GM18909 (cell line): ENCODE measurements around the gene HNRNPUL2.
A peak's percentile ranks its signal among the peaks of the same experiment; 100 is the strongest.
"Not testable (repeated sequence)": the region's sequence is repeated elsewhere in the genome, so short reads cannot be mapped to it uniquely, and the experiment has no call there.

ENCODE experiments used
- ATAC-seq: cut with Tn5 transposase; IDR thresholded peaks from one replicate; pipeline ENCODE4 v1.9.1; 2021; ENCODE audit warnings: mild to moderate bottlenecking; ENCODE audit not compliant: unreplicated experiment, poor library complexity

The HNRNPUL2 gene

DNA sequence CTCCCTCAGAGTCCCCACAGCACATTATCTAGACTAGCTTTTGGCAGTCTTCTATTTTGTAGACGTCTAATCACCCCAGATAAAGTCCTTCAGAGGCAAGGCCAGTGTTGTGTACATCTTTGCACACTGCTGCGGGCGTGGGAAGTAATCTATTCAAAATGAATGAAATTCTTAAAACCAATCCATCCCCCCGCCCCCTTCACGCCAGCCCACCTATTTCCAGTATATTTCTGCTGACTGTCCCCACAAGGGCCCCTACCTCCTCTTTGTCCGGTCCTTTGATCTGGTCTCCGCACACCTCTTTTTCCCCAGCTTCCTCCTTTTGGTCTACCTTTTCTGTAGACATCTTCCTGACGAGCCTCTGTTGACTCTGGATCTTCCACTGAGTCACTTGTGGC lies 20.4 kb downstream of the HNRNPUL2 start:
- no peak for ATAC-seq

DNA sequence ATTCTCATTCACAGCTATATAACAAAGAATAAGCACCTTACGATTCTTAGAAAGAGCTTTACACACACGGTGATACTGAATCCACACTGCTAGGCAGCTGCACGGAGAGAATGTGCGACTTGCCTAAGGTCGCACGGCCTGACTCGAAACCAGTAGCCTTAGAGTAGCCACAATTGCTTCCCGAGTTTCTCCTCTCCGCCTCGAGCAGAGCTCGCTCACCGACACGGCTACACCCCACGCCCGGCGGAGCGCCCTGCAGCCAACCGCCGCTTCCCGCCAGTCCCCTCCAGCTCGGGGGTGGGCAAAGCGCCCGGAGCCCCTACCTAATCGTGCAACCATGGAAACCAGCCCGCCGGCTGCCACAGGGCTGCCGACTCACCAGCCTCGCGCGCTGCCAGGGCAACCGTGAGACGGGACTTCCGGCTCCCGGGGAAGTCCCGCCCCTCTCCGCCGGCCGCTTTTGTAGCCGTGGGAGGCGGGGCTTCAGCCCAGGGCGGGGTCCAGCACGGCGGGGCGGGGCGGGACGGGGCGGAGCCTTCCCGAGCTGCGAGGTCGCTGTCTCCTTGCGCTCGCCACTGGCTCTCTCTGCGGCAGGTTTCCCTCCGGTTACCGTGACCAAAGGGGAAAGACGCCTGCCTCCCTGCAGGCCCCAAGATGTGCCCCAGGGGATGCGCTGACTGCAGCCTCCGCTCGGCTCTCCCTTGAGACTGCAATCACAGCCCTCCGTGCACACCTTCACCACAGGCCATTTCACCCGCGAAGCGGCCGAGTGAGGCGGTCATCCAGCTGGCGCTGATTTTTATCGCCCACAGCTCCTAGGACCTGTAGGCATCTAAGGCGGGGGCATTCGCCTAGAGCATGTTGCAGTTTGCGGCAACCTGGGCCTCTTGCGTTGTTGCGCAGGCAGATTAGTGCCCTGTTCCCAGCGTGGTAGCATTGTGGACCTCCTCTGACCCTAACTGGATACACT lies 21.1 kb downstream of the HNRNPUL2 start:
- ATAC-seq, result peak; percentile 68

GRCh38 chr11:62705413-62705812 lies 21.8 kb downstream of the HNRNPUL2 start:
- ATAC-seq, result no peak

DNA sequence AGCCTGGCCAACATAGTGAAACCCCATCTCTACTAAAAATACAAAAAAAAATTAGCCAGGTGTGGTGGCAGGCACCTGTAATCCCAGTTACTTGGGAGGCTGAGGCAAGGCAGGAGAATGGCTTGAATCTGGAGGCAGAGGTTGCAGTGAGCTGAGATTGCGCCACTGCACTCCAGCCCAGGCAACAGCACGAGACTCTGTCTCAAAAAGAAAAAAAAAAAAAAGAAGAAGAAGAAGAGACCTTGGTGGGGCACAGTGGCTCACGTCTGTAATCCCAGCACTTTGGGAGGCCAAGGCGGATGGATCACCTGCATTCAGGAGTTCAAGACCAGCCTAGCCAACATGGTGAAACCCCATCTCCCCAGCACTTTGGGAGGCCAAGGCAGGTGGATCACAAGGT lies 23.3 kb downstream of the HNRNPUL2 start:
- not testable (repeated sequence) for ATAC-seq

DNA sequence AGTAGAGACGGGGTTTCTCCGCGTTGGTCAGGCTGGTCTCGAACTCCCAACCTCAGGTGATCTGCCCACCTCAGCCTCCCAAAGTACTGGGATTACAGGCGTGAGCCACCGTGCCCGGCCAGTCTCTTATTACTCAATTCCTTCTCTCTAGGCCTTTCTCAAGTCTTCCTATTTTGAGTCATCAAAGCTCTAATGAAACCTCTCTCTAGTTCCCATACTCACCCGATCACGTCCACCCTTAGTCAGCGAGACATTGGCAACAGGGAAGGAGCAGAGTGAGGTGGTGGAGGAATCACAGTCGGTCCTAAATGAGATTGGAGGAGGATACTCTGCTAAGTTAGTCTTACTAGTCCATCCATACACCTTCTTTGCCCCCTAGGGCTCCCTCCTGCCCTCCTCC lies 25.0 kb downstream of the HNRNPUL2 start:
- ATAC-seq, result no peak

DNA sequence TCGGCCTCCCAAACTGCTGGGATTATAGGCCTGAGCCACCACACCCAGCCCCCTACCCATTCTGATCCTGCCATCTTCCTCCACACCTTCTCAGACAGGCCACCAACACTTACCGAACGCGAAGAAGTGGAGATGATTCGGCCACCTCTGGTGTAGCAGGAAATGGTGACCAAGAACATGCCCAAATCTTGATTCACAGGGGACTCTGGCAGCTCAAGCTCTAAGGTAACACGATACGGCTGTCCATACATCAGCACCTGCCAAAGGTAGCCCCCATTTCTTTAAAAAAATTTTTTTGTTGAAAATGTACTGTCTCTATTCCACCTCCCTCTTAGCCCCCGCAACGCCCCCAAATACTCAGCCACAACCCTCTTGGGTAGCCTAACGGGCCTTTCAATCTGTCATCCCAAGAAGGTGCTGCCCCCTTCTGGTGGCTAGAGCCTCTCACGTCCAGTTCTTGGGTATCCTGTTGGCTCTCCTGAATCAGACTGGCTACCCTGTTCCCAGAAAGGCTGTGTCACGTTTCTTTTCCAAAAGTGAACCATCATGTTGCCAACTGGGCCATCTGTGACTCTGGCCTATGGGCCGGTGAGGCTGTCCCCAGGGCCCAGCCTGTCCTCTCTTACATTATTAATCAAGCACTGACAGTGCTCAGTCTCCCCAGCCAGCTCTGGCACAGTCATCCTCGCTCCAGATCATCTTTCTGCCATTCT lies 32.6 kb downstream of the HNRNPUL2 start:
- ATAC-seq, result no peak

DNA sequence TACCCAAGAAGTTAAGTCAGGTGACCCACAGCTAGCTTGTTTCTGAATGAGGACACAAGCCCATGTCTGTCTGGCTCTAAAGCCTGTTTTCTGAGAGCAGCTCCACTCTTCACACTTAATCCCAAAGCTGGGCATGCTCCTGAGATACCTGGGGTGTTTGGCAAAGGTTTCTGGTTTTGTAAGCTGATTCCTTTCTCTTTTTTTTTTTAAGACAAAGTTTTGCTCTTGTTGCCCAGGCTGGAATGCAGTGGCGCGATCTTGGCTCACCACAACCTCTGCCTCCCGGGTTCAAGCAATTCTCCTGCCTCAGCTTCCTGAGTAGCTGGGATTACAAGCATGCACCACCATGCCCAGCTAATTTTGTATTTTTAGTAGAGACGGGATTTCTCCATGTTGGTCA lies 33.6 kb downstream of the HNRNPUL2 start:
- ATAC-seq, result not testable (repeated sequence)

- no peak for ATAC-seq
Observed at GRCh38 chr11:62689421-62690183, 37.7 kb downstream of the HNRNPUL2 start, which contains the start of gene LRRN4CL. TSS of gene LRRN4CL (minus strand) at chr11:62689530. CDS start at chr11:62688508, 1,022 bp downstream.

DNA sequence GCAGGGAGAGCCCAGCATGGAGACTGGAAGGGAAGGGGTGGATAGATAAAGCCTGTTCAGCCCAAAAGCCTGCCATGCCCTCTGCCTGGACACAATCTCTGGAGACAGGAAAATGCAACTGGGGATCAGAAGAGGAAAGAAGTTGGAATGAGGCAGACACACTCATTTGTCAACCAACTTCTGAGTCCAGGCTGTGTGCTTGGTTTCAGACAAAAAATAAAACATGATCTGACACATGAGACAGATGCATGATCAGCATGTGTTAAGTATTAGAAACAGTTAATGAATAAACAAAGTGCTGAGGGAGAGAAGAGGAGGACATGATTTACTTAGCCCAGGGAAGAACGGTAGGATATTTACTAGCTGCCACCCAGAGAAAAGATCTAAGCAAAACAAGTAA lies 38.8 kb downstream of the HNRNPUL2 start:
- ATAC-seq, result no peak

- ATAC-seq, result no peak
Observed at GRCh38 chr11:62687508-62688396, 39.5 kb downstream of the HNRNPUL2 start.

GRCh38 chr11:62682518-62682917 lies 44.7 kb downstream of the HNRNPUL2 start:
- no peak for ATAC-seq

- ATAC-seq, result no peak
Observed at GRCh38 chr11:62680825-62681240, 46.4 kb downstream of the HNRNPUL2 start.

GRCh38 chr11:62678770-62679696 lies 48.2 kb downstream of the HNRNPUL2 start, which contains the start of gene UBXN1:
TSS of gene UBXN1 (minus strand) at chr11:62679073. CDS start at chr11:62678923, 150 bp downstream.
- ATAC-seq, result peak; percentile 69

DNA sequence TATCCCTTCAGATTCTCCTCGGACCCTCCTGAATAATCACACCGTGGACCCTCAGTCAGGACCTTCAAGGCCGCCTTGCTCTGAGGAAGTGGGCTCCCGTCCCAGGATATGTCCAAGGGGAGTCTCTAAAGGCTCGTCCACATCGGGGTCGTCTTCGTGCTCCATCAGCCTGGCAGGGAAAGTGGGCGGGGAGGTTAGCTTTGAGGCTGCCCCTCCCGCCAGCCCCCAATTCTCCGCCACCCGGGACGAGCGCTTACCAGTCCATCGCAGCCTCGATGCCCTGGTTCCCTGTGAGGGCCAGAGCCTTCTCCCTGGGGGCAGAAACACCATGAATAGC lies 48.9 kb downstream of the HNRNPUL2 start:
- no peak for ATAC-seq

DNA sequence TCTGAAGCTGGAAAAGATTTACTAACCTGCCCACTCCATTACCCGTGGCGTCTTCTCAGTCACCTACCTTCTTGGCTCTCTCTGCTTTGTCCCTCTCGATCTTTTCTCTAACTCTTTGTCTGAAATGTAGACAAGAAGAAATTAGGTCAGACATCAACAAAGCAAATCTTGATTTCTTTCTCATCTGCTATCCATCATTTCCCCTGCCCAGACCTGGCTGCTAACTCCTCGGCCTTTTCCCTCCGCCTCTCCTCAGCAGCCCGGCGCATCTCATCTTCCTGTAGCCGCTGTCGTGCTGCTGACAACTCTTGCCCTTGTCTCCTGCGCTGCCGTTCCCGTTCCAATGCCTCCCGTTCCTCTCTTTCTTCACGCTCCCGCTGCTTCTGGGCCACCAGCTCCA lies 49.5 kb downstream of the HNRNPUL2 start:
- no peak for ATAC-seq

- no peak for ATAC-seq
Observed at GRCh38 chr11:62677156-62677555, 50.1 kb downstream of the HNRNPUL2 start.

GRCh38 chr11:62676698-62677097 lies 50.6 kb downstream of the HNRNPUL2 start:
- no peak for ATAC-seq

DNA sequence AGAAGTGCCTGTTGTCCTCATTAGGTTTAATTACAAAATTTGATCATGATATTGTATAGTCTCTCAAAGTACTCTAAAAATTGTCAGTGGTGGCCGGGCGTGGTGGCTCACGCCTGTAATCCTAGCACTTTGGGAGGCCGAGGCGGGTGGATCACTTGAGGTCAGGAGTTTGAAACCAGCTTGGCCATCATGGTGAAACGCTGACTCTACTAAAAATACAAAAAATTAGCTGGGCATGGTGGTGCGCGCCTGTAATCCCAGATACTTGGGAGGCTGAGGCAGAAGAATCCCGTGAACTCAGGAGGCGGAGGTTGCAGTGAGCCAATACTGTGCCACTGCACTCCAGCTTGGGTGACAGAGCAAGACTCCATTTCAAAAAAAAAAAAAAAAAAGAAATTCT lies 51.8 kb downstream of the HNRNPUL2 start:
- not testable (repeated sequence) for ATAC-seq

- ATAC-seq, result no peak
Observed at GRCh38 chr11:62673196-62673525, 54.1 kb downstream of the HNRNPUL2 start.
